ENCODE data around the gene SMARCD3.

SMARCD3 gene

GRCh38 chr7:151248346-151249033, at the start of gene SMARCD3:
TSS of gene SMARCD3 (minus strand) at chr7:151248694. CDS start at chr7:151248562, 132 bp downstream.
- peak; percentile 38 to 43 for DNase-seq

GRCh38 chr7:151296202-151296992, 47.9 kb upstream of the SMARCD3 start:
- DNase-seq: no peak

- no peak for DNase-seq
Measured at GRCh38 chr7:151292850-151293249, 44.4 kb upstream of the SMARCD3 start.

GRCh38 chr7:151291206-151291605, 42.7 kb upstream of the SMARCD3 start:
- no peak for DNase-seq

- DNase-seq: no peak
Measured at GRCh38 chr7:151290355-151290760, 41.9 kb upstream of the SMARCD3 start.

GRCh38 chr7:151289891-151290290, 41.4 kb upstream of the SMARCD3 start:
- DNase-seq: no peak

- DNase-seq: peak in 1 of 2 donors; percentile 15
Measured at GRCh38 chr7:151286148-151286547, 37.7 kb upstream of the SMARCD3 start.

GRCh38 chr7:151283302-151283701, 34.8 kb upstream of the SMARCD3 start:
- DNase-seq: no peak

- no peak for DNase-seq
Measured at GRCh38 chr7:151282111-151282510, 33.6 kb upstream of the SMARCD3 start.

GRCh38 chr7:151281686-151282085, 33.2 kb upstream of the SMARCD3 start:
- no peak for DNase-seq

- DNase-seq: no peak
Measured at GRCh38 chr7:151280388-151281019, 32.0 kb upstream of the SMARCD3 start.

- no peak for DNase-seq
Measured at GRCh38 chr7:151279868-151280267, 31.4 kb upstream of the SMARCD3 start.

GRCh38 chr7:151278949-151279348, 30.5 kb upstream of the SMARCD3 start:
- DNase-seq: no peak

- DNase-seq: no peak
Measured at GRCh38 chr7:151277631-151278030, 29.1 kb upstream of the SMARCD3 start.

- peak; percentile 65 to 71 for DNase-seq
Measured at GRCh38 chr7:151276666-151277590, 28.4 kb upstream of the SMARCD3 start.

GRCh38 chr7:151275813-151276577, 27.5 kb upstream of the SMARCD3 start:
- DNase-seq: no peak

GRCh38 chr7:151274936-151275812, 26.7 kb upstream of the SMARCD3 start:
- no peak for DNase-seq

- no peak for DNase-seq
Measured at GRCh38 chr7:151274396-151274795, 25.9 kb upstream of the SMARCD3 start.

GRCh38 chr7:151273651-151274390, 25.3 kb upstream of the SMARCD3 start:
- no peak for DNase-seq

- no peak for DNase-seq
Measured at GRCh38 chr7:151272877-151273276, 24.4 kb upstream of the SMARCD3 start.
